ENCODE data around the gene TMEM91.

DNA sequence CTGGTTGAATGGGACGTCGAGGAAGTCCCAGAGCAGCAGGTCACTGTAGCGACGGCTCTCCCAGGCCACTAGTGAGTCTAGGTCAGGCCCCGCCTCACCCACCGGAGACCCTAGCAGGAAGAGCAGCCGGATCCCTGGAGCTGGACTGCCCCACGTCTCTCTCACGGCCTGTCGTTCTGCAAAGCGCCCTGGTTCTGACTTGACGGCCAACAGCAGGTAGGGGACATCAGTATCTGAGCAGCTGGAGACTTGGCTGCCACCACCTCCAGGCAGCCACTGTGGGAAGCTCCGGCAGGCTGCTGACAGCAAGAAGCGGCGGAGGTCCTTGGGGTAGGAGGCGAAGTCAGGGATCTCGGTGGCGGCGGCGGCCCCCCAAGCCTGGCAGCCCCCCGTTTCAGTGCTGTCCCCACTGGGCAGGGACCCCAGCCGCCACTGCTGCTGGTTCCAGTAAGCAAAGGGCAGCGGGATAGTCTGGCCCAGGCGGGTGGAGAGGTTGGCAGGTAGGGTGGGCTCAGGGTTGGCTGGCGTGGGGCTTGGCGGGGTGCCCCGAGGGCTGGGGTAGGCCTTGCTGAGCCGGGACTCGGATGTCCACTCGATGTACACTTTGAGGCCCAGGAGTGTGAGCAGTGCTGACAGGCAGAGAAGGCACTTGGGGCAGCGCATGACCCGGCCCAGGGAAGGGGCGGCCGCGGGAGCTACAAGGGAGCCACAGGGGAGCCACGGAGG lies 49.9 kb downstream of the TMEM91 start:
- TF ChIP-seq, protein P1, sequence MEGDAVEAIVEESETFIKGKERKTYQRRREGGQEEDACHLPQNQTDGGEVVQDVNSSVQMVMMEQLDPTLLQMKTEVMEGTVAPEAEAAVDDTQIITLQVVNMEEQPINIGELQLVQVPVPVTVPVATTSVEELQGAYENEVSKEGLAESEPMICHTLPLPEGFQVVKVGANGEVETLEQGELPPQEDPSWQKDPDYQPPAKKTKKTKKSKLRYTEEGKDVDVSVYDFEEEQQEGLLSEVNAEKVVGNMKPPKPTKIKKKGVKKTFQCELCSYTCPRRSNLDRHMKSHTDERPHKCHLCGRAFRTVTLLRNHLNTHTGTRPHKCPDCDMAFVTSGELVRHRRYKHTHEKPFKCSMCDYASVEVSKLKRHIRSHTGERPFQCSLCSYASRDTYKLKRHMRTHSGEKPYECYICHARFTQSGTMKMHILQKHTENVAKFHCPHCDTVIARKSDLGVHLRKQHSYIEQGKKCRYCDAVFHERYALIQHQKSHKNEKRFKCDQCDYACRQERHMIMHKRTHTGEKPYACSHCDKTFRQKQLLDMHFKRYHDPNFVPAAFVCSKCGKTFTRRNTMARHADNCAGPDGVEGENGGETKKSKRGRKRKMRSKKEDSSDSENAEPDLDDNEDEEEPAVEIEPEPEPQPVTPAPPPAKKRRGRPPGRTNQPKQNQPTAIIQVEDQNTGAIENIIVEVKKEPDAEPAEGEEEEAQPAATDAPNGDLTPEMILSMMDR (IDR thresholded peaks at IDR 0.05; ENCODE audit: insufficient read depth, low read length, poor library complexity, severe bottlenecking), result no peak
- TF ChIP-seq EZH2phosphoT487 (conservative IDR thresholded peaks at IDR 0.05; ENCODE audit: low read length), result no peak

All from SU-DHL-6 (cell line).